Stimulated activated CD4-positive, alpha-beta T cell treated with anti-CD3 and anti-CD28 coated beads, Interleukin-4, amount 100 ng/mL, for 24 hours (primary cell): ENCODE results near the gene GLTPD2.

Experiments used
- DNase-seq: peaks from one replicate; pipeline ENCODE4 v3.0.0-alpha.2; 2020

Gene GLTPD2

DNA sequence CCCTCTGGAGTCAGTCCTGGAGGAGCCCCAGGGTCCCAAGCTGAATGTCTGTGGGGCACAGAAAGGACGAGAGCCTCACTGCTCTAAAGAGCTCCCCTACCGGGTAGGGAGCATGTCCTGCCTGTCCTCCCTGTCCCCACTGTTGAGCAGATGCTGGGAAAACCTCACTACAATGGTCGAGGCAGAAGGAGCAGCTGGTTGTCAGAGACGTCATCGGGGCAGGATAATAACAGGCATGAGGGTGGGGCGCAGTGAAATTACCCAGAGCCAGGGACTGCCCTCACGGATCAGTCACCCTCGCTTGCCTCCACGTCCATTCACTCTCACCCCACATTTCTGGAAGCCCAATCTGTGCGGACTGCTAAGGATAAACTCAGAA, 16.5 kb upstream of the GLTPD2 start:
- DNase-seq: no peak

DNA sequence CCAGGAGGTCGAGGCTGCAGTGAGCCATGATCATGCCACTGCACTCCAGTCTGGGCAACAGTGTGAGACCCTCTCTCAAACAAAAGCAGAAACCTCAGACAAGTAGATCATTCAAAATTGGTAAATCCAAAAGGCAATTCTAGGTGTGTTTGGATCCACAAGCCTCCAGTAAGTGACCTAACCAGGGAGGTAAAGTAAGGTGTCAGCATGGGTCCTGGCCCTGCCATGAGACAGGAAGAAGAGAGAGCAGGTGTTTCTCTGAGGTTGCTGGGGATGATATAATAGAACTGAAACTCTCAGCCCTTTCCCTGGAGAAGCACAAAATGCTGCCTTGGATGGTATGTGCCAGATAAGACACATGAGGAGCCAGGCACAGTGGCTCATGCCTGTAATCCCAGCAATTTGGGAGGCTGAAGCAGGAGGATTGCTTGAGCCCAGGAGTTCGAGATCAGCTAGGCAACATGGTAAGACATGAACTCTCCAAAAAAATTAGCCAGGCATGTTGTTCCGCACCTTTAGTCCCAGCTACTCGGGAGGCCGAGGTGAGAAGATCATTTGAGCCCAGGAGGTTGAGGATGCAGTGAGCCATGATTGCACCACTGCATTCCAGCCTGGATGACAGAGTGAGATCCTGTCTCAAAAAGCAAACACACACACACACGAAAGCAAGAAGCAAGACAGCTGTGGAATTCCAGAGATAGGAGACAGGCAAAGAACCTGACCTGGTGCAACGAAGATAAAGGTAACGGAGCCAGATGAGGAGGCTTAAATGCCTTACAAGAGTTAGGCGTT, 10.6 kb upstream of the GLTPD2 start:
- DNase-seq: no peak

DNA sequence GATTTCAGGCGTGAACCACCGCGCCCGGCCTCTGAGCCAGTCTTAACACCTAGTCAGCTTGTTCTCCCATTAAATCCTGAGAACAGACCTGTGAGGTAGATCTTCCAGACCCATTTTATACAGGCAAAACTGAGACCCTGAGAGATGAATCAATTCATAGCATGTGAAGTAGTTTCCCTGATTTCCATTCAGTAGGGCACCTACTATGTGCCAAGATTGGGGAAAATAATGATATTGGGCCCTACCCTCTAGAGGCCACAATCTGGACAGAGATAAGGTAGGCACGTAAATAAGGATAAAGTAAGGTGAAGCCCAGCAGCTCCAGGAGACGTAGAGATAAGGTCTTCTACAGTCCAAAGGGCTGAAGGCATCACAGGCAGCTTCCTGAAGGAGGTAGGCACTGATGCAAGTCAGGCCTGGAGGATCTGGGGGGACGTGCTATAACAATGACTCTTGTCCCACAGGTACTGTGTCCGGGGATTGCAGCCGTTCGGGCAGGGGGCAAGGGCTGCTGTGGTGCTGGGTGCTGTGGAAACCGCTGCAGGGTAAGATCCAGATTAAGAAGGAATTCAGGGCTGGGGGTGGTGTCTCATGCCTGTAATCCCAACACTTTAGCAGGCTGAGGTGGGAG, 8.3 kb upstream of the GLTPD2 start:
- no peak for DNase-seq

DNA sequence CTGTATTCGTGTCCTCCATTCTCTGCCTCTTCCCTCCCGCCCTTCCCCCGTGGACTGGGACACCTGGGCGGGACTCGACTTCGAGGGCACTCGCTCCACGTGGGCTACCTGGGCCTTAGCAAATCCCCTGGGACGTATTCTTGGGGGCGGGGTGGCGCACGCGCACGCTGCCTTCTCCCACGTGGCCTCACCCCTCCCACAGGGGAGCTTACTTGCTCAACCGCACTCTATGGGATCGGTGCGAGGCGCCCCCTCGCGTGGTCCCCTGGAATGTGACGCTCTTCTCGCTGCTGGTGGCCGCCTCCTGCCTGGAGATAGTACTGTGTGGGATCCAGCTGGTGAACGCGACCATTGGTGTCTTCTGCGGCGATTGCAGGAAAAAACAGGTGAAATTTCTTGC, 6.1 kb upstream of the GLTPD2 start:
- DNase-seq: no peak

DNA sequence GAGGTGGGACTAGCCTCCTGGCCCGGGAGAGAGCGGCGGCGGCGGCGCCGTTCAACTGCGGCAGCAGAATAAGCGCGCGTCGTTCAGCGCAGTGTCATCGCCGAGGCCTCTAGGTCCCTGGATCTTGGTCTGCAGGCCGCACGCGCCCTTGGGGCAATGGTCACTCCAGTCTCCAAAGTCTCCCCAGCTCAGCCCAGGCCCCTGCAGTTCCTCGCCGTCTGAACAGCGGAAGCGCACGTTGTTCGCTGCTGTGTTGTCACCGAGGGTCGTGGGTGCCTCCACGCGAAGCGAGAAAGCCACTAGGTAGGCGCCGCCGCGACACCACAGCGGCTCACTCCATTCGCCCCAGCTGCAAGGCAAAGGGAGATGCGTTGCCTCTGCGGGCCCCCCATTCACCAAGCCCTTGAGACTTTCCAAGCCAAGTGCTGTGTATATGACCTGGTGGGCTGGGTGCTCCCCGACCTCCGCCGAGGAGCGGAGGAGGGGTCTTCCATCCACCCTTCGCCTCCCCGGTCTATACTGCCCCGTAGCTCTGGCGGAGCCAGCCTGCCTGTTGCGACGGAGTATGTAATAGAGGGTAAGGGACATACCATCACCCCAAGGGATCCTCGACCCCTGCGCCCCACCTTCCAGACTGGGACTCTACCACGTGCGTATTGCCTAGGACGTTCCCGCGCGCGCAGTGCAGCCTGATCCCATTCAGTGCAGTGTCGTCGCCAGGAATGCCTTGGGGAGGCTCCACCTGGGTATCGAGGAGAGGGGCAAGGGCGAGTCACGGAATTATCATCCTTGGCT, 3.3 kb upstream of the GLTPD2 start:
- DNase-seq: no peak

DNA sequence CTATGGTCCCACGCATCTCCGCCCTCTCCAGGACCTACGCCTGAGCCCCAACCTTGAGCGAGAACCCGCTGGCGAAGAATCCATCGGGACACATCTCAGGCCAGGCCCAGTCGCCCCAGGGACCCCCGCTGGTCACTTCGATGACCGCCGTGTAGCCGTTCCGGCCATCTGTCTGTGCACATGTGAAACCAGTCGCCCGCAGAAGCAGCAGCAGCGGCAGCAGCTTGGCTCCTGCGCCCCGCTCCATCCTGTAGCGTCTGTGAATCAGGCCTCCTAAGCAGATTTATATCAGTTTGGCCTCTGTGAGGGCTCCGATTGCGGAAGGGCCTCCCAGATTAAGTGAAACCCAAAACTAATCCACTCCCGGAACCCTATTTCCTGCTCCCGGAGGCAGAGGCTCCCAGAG, 2.7 kb upstream of the GLTPD2 start, which contains the start of gene VMO1:
VMO1 (minus strand) TSS at position 259 of the 406 bp plus-strand sequence; CDS start at position 247, 12 bp downstream.
- DNase-seq: no peak

DNA sequence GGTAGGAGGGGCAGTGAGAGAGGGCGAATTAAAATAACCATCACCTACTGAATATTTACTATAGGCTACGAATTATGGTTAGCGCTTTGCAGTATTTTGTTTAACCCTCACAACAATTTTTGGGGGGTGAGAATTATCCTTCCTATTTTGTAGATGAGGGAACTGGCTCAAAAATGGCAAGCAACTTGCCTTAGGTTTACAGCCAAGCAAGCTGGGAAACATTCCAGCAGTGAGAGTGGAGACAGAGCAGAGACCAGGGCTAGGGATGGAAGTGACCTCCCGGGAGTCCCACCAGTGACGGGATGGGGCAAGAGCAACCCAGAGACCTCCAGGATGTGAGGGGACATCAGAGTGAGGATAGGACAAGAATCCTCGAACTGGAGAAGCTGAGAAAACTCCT, 2.2 kb upstream of the GLTPD2 start:
- DNase-seq: no peak

DNA sequence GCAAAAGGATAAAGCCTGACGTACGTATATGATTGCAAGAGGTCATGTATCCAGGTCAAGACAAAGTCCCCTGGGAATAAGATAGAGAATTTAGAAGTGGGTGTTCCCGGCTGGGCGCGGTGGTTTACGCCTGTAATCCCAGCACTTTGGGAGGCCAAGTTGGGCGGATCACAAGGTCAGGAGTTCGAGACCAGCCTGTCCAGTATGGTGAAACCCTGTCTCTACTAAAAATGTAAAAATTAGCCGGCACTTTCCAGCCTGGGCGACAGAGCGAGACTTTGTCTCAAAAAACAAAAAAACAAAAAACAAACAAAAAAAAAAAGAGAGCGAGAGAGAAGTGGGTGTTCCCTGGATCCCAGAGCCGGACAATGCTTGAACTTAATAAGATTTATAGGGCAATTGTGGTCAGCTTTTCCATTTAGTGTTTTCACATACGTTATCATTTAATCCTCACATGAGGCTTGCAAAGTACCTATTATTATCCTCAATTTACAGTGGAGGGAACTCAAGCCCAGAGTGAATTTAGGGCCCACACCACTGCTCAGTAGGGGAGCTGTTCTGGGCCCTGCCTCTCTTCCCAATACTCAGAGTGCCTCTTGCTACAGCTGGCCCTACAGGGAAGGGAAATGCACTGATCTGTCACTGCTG, 481 bp upstream of the GLTPD2 start:
- no peak for DNase-seq

DNA sequence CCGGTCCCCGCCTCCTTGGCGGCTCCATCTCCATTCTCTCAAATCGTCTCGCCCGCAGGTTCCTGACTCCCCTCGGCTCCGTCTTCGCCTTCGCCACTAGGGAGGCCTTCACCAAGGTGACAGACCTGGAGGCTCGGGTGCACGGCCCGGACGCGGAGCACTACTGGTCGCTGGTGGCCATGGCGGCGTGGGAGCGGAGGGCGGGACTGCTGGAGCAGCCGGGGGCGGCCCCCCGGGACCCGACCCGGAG, 862 bp downstream of the GLTPD2 start:
- DNase-seq: no peak

DNA sequence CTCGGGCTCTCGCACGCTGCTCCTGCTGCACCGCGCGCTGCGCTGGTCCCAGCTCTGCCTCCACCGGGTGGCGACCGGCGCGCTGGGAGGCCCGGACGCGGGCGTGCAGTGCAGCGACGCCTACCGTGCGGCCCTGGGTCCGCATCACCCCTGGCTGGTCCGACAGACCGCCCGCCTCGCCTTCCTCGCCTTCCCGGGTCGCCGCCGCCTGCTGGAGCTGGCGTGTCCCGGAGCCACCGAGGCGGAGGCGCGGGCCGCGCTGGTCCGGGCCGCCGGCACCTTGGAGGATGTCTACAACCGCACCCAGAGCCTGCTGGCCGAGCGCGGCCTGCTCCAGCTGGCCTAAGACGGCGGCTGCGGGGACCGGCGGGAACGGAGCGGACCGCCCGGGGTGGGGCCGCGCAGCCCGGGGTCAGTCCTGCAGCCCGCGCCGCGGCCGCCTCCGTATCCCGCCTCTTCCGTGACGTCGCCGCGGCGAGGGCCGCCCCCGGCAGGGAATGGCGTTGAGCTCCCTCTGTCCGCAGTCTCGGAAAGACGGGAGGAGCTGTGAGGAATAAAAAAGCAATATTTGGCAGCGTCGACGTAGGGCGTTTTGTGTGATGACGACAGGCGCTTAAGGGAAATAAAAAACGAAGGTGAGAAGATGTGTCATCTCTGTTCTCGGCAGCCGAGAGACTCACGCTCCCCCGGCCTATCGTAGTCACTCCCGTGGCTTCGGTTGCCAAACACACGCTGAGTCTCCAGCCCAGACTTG, 1.4 kb downstream of the GLTPD2 start:
- DNase-seq: peak; percentile 83

DNA sequence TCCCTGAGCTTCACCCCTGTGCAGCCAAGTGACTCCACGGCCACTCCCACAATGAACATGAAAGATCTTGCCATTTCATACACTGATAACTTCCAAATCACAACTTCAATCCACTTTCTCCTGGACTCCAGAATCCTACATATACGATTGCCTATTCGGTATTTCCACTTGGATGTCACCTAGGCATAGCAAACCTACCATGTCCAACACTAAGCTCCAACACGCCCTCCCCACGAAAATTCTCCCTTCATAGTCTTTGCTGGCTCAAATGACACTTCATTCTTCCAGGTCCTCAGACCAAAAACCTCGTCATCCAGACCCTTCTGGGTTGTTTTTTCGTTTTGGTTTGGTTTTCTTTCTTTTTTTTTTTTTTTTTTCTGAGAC, 1.9 kb downstream of the GLTPD2 start:
- DNase-seq: no peak

DNA sequence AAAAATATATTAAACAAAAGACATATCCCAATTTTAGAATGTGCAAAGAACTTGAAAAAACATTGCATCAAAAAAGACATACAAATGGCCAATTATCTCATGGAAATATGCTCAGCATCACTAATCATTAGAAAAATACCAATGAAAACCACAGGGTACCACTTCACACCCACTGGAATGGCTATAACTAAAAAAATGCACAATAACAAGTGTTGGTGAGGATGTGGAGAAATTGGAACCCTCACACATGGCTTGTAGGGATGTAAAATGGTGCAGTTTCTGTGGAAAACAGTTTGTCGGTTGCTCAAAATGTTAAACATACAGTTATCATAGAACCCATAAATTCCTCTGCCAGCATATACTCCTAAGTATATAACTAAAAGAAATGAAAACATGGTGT, 6.4 kb downstream of the GLTPD2 start:
- no peak for DNase-seq

DNA sequence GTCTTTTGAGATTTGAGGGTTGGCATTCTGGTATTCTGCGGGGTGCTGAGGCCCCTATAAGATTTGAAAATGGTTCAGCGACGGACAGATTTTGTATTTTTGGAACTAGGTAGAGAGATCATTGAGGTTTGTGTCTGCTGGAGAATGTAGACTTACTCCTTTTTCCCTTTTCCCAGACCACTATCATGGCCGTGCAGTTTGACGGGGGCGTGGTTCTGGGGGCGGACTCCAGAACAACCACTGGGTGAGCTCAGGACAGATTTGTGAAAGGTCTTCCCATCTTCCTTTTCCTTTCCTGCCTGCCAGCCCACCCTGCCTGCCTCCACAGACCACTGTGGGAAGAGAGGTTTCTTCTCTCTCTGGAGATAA, 7.8 kb downstream of the GLTPD2 start:
- peak; percentile 61 for DNase-seq

DNA sequence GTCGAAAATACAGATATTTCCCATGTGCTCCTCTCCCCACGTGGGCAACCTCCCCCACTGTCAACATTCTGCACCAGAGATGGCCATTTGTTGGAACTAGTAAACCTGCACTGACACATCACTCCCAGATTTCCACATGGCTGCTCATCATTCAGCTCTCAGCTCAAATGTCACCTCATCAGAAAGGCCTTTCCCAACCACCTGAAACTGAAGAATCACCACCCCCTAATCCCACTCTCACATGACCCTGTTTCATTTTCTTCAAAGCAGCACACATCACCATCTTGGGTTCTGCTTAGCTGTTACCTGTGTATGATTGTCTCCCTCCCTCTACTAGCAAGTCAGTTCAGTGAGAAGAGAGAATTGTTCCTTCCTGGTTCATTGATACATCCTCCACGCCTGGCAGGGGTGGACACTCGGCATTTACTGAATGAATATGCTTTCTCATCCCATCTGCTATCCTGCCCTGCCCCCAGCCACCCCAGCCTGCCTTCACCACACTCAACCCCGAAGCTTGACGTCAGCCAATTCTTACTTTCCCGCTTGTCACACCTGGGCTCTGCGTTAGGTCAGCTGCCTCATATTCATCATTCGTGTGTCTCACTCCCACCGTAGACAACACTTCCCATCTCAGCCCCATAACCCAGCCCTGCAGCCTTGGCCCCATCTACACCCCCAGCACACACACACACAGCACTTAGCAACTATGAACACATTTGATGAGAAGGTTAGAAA, 11.9 kb downstream of the GLTPD2 start:
- DNase-seq: no peak

DNA sequence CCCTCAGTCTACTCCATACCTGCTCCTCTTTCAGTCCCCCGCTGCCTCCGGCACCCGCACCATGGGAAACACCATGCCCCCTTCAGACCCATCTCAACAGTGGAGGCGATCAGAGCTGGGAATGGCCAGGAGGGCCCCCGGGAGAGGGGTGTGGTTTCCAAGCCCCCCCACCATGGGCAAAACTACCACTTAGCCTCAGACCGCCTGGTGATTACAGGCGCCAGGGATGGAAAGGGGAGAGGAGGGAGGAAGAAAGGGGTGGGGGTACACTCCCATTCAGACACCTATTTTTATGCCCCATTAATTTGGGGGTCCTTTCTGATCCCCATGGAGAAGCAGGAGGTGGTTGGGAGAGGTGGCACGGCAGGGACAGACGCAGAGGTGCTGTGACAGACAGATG, 13.5 kb downstream of the GLTPD2 start, which contains the start of gene C17orf114:
C17orf114 (minus strand) TSS at position 101 of the 400 bp plus-strand sequence.
- DNase-seq: no peak

DNA sequence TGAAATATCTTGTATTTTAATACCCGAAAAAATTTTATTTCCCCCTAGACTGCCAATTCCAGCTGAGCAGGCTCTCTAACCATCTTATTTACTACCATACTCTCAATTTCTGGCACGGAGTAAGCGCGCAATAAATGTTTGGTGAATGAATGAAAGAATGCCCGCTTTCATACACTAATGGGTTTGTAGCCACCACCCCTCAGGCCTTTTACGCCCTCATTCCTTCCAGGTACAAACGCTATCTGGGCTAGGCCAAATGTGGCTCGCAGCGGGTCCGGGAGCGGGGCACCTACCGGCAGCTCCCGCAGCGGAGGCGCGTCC, 17.7 kb downstream of the GLTPD2 start:
- no peak for DNase-seq

DNA sequence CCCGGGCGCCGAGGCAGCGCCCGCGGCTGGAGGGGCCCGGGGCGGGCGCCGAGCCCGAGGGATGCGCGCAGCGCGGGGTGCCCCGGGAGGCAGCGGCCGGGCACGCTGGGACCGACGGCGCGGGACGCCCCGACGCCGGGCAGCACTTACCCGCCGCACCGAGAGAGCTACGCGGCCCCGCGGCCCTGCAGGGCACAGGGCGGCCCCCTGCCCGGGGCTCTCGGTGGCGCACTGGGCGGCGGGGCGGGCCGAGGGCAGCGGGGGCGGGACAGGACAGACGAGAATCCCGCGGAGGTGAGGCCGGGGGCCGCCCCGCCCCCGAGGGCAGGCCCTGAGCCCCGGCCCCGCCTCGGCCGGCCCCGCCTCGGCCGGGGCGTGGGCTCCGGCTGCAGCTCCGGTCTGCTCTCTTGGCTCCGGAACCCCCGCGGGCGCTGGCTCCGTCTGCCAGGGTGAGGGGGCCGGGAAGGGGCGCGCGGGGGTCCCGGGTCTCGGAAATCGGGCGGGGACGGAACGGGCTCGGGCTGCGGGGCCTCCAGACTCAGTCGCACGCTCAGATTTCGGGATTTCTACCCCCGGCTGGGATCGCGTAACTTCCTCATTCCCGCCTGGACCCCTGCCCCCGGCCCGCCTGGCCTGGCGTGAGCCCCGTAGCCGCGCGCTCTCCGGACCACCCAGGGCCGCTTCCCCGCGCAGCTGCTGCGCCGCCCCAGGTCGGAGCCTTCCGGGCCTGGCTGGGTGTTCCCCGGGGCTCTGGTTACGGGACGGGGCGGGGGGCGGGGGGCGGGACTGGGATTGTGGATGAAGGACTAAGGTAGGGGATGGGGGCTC, 18.2 kb downstream of the GLTPD2 start, which contains the start of gene PLD2:
PLD2 (plus strand) TSS at position 376 of the 828 bp plus-strand sequence. CDS start 621 bp downstream, outside the sequence.
- peak; percentile 86 for DNase-seq

DNA sequence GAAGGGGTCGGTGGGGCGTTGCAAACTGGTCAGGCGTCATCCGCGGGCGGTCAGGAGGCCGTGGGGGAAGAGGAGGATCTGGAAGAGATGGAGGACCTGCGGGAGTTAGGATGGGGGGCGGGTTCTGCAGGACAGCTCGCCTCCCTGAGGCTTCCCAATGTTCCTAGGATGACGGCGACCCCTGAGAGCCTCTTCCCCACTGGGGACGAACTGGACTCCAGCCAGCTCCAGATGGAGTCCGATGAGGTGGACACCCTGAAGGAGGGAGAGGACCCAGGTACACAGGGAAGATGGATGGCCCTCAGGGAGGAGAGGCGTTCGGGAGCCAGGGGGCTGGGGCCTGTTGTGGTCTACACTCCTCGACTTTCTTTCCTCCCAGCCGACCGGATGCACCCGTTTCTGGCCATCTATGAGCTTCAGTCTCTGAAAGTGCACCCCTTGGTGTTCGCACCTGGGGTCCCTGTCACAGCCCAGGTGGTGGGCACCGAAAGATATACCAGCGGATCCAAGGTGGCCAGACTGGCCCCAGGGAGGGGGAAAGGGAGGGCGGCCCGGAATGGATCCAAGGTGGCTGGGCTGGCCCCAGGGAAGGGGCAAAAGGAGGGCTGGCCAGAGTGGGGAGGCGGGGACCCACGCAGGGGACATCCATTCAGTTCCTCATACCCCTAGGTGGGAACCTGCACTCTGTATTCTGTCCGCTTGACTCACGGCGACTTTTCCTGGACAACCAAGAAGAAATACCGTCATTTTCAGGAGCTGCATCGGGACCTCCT, 19.0 kb downstream of the GLTPD2 start:
- DNase-seq: no peak

DNA sequence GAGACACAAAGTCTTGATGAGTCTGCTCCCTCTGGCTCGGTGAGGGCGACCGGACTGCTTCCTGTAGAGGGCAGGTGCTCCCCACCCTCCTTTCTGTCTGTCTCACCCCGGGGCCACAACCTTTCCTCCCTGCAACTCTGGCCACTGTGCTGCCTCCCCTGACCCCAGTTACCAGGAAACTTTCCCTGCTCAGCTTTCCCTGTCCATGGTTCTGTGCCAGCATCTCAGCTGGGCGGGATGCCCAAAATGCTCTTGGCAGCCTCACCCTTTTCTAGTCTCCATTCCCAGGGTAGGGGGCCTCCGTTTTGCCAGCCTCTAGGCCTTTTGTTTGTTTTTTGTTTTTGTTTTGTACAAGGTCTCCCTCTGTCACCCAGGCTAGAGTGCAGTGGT, 19.6 kb downstream of the GLTPD2 start:
- no peak for DNase-seq

DNA sequence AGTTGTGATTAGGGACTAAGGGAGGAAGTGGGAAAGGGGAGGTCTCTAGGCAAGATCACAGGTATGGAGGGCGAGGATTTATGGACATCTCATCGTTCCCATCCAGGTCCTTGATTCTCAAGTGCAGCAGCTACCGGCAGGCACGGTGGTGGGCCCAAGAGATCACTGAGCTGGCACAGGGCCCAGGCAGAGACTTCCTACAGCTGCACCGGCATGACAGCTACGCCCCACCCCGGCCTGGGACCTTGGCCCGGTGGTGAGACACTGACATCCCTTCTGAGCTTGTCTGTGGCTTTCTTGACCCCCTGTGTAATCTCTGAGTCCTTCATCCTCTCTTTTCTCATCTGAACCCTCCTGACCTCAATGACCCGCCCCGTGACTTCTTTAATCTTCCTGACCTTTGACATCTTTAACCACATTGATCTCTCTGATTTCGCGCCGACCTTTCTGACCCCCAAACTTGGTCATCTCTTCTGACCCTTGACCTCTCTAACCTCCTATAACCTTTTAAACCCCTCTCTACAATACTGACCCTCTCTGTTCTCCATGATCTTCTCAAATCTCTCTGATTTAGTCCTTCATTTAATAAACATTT, 22.0 kb downstream of the GLTPD2 start:
- DNase-seq: no peak
